Transverse colon (tissue), 4 donors: Measurements from ENCODE around the gene RBM38. TPM values are rescaled to one million over a fixed set of nuclear protein-coding genes. Genes with fewer than 3 reads are reported as not detected.
A peak's percentile ranks its signal among the peaks of the same experiment; 100 is the strongest.
"Not testable (repeated sequence)": the region's sequence is repeated elsewhere in the genome, so short reads cannot be mapped to it uniquely, and the experiment has no call there.

Source experiments
- DNase-seq: peaks from one replicate; pipeline ENCODE4 v3.0.0-alpha.2; 2019
- H3K27ac ChIP-seq, 4 donors: fragments of 200-600 bp; sonication (generic); 2 replicates each; pipeline ENCODE4 v1.5.1; 2016 to 2018; ENCODE audit warnings: inconsistent platforms in 4 of 4
- H3K27me3 ChIP-seq: fragments of 200-600 bp; sonication (generic); 2 replicates; pipeline ENCODE4 v1.5.1; 2017; ENCODE audit warnings: inconsistent platforms
- H3K36me3 ChIP-seq, 4 donors: fragments of 200-600 bp; sonication (generic); 2 replicates each; pipeline ENCODE4 v1.5.1; 2017 to 2019; ENCODE audit warnings: inconsistent platforms in 4 of 4
- H3K4me1 ChIP-seq, 4 donors: fragments of 200-600 bp; sonication (generic); 2 replicates each; pipeline ENCODE4 v1.5.1; 2017 to 2020; ENCODE audit warnings: inconsistent platforms in 4 of 4
- H3K4me3 ChIP-seq, 4 donors: fragments of 200-600 bp; sonication (generic); 1 replicate in 1 of 4; 2 replicates in 3 of 4; pipeline versions ENCODE4 v1.5.1 to v1.6.1; 2017 to 2019; ENCODE audit warnings: inconsistent platforms in 4 of 4
- H3K9me3 ChIP-seq, 2 donors: fragments of 200-600 bp; sonication (generic); 2 replicates each; pipeline ENCODE4 v1.5.1; 2017 to 2019; ENCODE audit warnings: inconsistent platforms in 2 of 2
- CTCF ChIP-seq, 5 experiments: fragments of 200-600 bp in 3 of 5; fragments of 450-650 bp in 2 of 5; sonication (generic) in 3 of 5; IDR thresholded peaks; 1 replicate in 2 of 5; 2 replicates in 3 of 5; pipeline ENCODE4 v1.5.1; 2016 to 2017; ENCODE audit warnings: antibody characterized with exemption in 5 of 5, inconsistent platforms in 3 of 5, mild to moderate bottlenecking in 2 of 5, moderate library complexity in 1 of 5
- EP300 ChIP-seq: sonication (generic); formaldehyde crosslinking; IDR thresholded peaks from one replicate; pipeline ENCODE4 v1.6.1; 2017; ENCODE audit warnings: antibody characterized with exemption, low read depth
- POLR2A ChIP-seq: fragments of 450-650 bp; IDR thresholded peaks from one replicate; pipeline ENCODE4 v1.6.1; 2016; ENCODE audit warnings: antibody characterized with exemption, mild to moderate bottlenecking, moderate library complexity
- POLR2AphosphoS5 ChIP-seq, 3 donors: sonication (generic); formaldehyde crosslinking; IDR thresholded peaks; one replicate each; pipeline ENCODE4 v1.6.1; 2016; ENCODE audit warnings: antibody characterized with exemption in 3 of 3
- WGBS, 2 donors: methylation state at CpG; one replicate each; pipeline ENCODE4 v1.1.5; 2018; ENCODE audit warnings: low coverage in 1 of 2; 5-methylcytosine and 5-hydroxymethylcytosine counted together
- in situ Hi-C, 4 donors: fragments of 200-750 bp; cut with MboI; loops; one replicate each; pipeline versions ENCODE4 v1.15.0 to v1.15.1; 2017; ENCODE audit warnings: low sequenced_read_pairs in 3 of 4, low pct_ligation_motif_present in 1 of 4, low pct_unique_long_range_greater_than_20kb in 1 of 4
- intact Hi-C: fragments of 100-400 bp; cut with DNase I; formaldehyde crosslinking; loops from one replicate; pipeline ENCODE4 v1.15.1; 2023; ENCODE audit warnings: low total_unique reads
- total RNA-seq, 4 donors: library from RNA; depleted of rRNA; stranded (reverse); fragments of >200 nt; gene quantifications; one replicate each; pipeline ENCODE4 v1.1.0, GENCODE V29; 2016

Gene RBM38
- total RNA-seq, 4 donors from 2014 or later: 26.5 to 37.4 (median 30.4) TPM

GRCh38 chr20:57347393-57347792 is 43.8 kb upstream of the RBM38 start:
- H3K4me3 ChIP-seq: no peak overlapping the region
- TF ChIP-seq POLR2A (no peak), CTCF (IDR thresholded peaks at IDR 0.05) (no peak), POLR2AphosphoS5 (IDR thresholded peaks at IDR 0.05) (no peak), EP300 (no peak)
- in situ Hi-C loops: loop anchor here in 3 of 4 donors (5.0 to 25.0 kb wide), 3 partner anchors 260 to 785 kb away; no protein-coding TSS in a partner anchor
- H3K27me3 ChIP-seq: no peaks in the 10 kb centered on the region
- no peak overlapping the region for H3K27ac ChIP-seq
- intact Hi-C loops: loop anchor here (10.0 kb wide), 1 partner anchor 793 kb away; no protein-coding TSS in a partner anchor
- DNase-seq: no peak
- H3K9me3 ChIP-seq: no peaks in the 10 kb centered on the region
- H3K4me1 ChIP-seq: peaks cover 0 to 9% (median 8%) of the 10 kb centered on the region in 4 donors
- WGBS, 2 donors: 58 to 79% methylated on average over 3 to 4 of the region's 4 CpGs
- no peaks in the 10 kb centered on the region for H3K36me3 ChIP-seq

- intact Hi-C loops (loop anchor here (10.0 kb wide), 1 partner anchor 794 kb away; no protein-coding TSS in a partner anchor), in situ Hi-C loops (loop anchor here in 3 of 4 donors (5.0 to 25.0 kb wide), 3 partner anchors 261 to 786 kb away; no protein-coding TSS in a partner anchor)
- DNase-seq, H3K36me3 ChIP-seq, H3K27me3 ChIP-seq, H3K9me3 ChIP-seq, H3K4me3 ChIP-seq, H3K27ac ChIP-seq: not testable (repeated sequence)
- H3K4me1 ChIP-seq: peaks cover 0 to 10% (median 9%) of the 10 kb centered on the region in 4 donors
- WGBS, 2 donors: 65% methylated on average over 22 of the region's 47 CpGs; no CpG with 5 or more reads in 1 of the 2 donors
Measured at GRCh38 chr20:57348200-57348921, 42.8 kb upstream of the RBM38 start.

GRCh38 chr20:57348922-57349574 is 42.1 kb upstream of the RBM38 start:
- H3K27me3 ChIP-seq, H3K9me3 ChIP-seq, DNase-seq, H3K36me3 ChIP-seq, H3K27ac ChIP-seq, H3K4me3 ChIP-seq: not testable (repeated sequence)
- WGBS, 2 donors: 86% methylated on average over 21 of the region's 21 CpGs; no CpG with 5 or more reads in 1 of the 2 donors
- intact Hi-C loops (loop anchor here (10.0 kb wide), 1 partner anchor 794 kb away; no protein-coding TSS in a partner anchor), in situ Hi-C loops (loop anchor here in 3 of 4 donors (5.0 to 25.0 kb wide), 3 partner anchors 262 to 787 kb away; no protein-coding TSS in a partner anchor)
- peaks cover 0 to 10% (median 9%) of the 10 kb centered on the region in 4 donors for H3K4me1 ChIP-seq

- Histone ChIP-seq H3K9me3 (no peaks in the 10 kb centered on the region), H3K27me3 (no peaks in the 10 kb centered on the region), H3K4me3 (no peak overlapping the region), H3K27ac (peak overlapping the region in 1 of 4 donors; percentile 51), H3K36me3 (peaks cover 0 to 15% (median 6%) of the 10 kb centered on the region in 4 donors), H3K4me1 (peaks cover 0 to 10% (median 9%) of the 10 kb centered on the region in 4 donors)
- TF ChIP-seq POLR2AphosphoS5 (IDR thresholded peaks at IDR 0.05) (no peak), EP300 (no peak), CTCF (IDR thresholded peaks at IDR 0.05) (no peak), POLR2A (no peak)
- intact Hi-C loops (no loop called here), in situ Hi-C loops (no loop called here)
- DNase-seq: no peak
- WGBS, 2 donors: 62 to 68% methylated on average over 15 to 16 of the region's 16 CpGs
Measured at GRCh38 chr20:57350081-57350710, 41.0 kb upstream of the RBM38 start.

GRCh38 chr20:57350726-57351041 is 40.5 kb upstream of the RBM38 start:
- in situ Hi-C loops, H3K9me3 ChIP-seq, intact Hi-C loops, DNase-seq, H3K27me3 ChIP-seq: not testable (repeated sequence)
- 31 to 40% methylated on average over 3 to 6 of the region's 24 CpGs for WGBS, 2 donors
- Histone ChIP-seq H3K4me1 (peaks cover 0 to 10% (median 9%) of the 10 kb centered on the region in 4 donors), H3K4me3 (peak overlapping the region; percentile 80 to 96 (median 86)), H3K27ac (peak overlapping the region; percentile 86 to 88 (median 88)), H3K36me3 (peaks cover 0 to 20% (median 9%) of the 10 kb centered on the region in 4 donors)
